HepG2 (cell line): ENCODE results near the gene C14orf93. TPM values are rescaled to one million over a fixed set of nuclear protein-coding genes. Genes with fewer than 3 reads are reported as not detected.

Experiments
- ATF7 ChIP-seq, 2 experiments: fragments of 450-650 bp in 1 of 2; sonication (generic) in 1 of 2; formaldehyde crosslinking in 1 of 2; IDR thresholded peaks; 2 replicates each; pipeline versions ENCODE4 v1.4.0 to v1.6.1; 2016 to 2020; ENCODE audit warnings: antibody characterized with exemption in 1 of 2, mild to moderate bottlenecking in 1 of 2, missing genetic modification reagents in 1 of 2
- DMTF1 ChIP-seq: sonication (generic); formaldehyde crosslinking; IDR thresholded peaks from 2 replicates; pipeline ENCODE4 v1.4.0; 2020; ENCODE audit warnings: mild to moderate bottlenecking, missing genetic modification reagents
- FOXP4 ChIP-seq: sonication (generic); formaldehyde crosslinking; IDR thresholded peaks from 2 replicates; pipeline ENCODE4 v1.4.0; 2020; ENCODE audit warnings: missing genetic modification reagents
- POGK ChIP-seq: sonication (generic); formaldehyde crosslinking; conservative IDR thresholded peaks from 2 replicates; pipeline ENCODE4 v1.8.0; 2022; ENCODE audit warnings: mild to moderate bottlenecking, moderate library complexity, missing genetic modification reagents
- SP140L ChIP-seq: sonication (generic); formaldehyde crosslinking; IDR thresholded peaks from 2 replicates; pipeline ENCODE4 v1.4.0; 2020; ENCODE audit warnings: missing genetic modification reagents, borderline replicate concordance
- ZBTB4 ChIP-seq: sonication (generic); formaldehyde crosslinking; IDR thresholded peaks from 2 replicates; pipeline ENCODE4 v1.4.0; 2020; ENCODE audit warnings: missing genetic modification reagents, mild to moderate bottlenecking, borderline replicate concordance
- ZBTB42 ChIP-seq: sonication (generic); formaldehyde crosslinking; IDR thresholded peaks from 2 replicates; pipeline ENCODE4 v1.5.0; 2020; ENCODE audit warnings: mild to moderate bottlenecking, missing genetic modification reagents
- ZNF609 ChIP-seq: sonication (generic); formaldehyde crosslinking; IDR thresholded peaks from 2 replicates; pipeline ENCODE4 v1.4.0; 2020; ENCODE audit warnings: mild to moderate bottlenecking, missing genetic modification reagents, borderline replicate concordance
- polyA plus RNA-seq, 8 experiments: library from polyadenylated mRNA; depleted of rRNA in 3 of 8; stranded (reverse) in 7 of 8; unstranded in 1 of 8; fragments of >200 nt; fragmentation: Illumina TruSeq in 4 of 8; extraction: Trizol in 4 of 8; gene quantifications; 2 replicates each; pipeline versions ENCODE4 v1.2.1 to v1.2.3, GENCODE V29; 2011 to 2016; ENCODE audit warnings: low read depth in 4 of 8, missing spikeins in 1 of 8, mixed read lengths in 1 of 8; ENCODE audit not compliant: insufficient read depth in 1 of 8
- total RNA-seq, 5 experiments: library from RNA; depleted of rRNA; stranded (reverse); fragments of >200 nt; fragmentation: Illumina TruSeq; extraction: Trizol; gene quantifications; 2 replicates each; pipeline ENCODE4 v1.2.3, GENCODE V29; 2016; ENCODE audit warnings: low read depth in 1 of 5

C14orf93 gene
- total and polyA plus RNA-seq, 2 of the 13 experiments (the other 11 are each of a cell fraction or from before 2014, with no cell fraction given) = 11.4 to 22.5 TPM

GRCh38 chr14:22981090-22981875 is 28.7 kb downstream of the C14orf93 start (continued):
- TF ChIP-seq ZBTB4 (CRISPR knock-in tag) = peak; percentile 43; the same call in 1 of the 2 replicates
- TF ChIP-seq SP140L (CRISPR knock-in tag) = 0 out of 2 replicates have a peak, but pooled peaks have one; percentile 55
- peak; percentile 50; the same call in 1 of the 2 replicates for TF ChIP-seq ZBTB42
- TF ChIP-seq DMTF1 = no peak
- no peak for TF ChIP-seq ATF7 (IDR thresholded peaks at IDR 0.05)
- TF ChIP-seq ATF7 (CRISPR knock-in tag; IDR thresholded peaks at IDR 0.05) = peak; percentile 85
- TF ChIP-seq ZNF609 (CRISPR knock-in tag) = peak; percentile 18
- TF ChIP-seq FOXP4 (CRISPR knock-in tag) = no peak
- peak; percentile 25; the same call in 1 of the 2 replicates for TF ChIP-seq POGK (CRISPR knock-in tag)
